ENCODE measurements around the gene C1orf50.

Gene C1orf50

DNA sequence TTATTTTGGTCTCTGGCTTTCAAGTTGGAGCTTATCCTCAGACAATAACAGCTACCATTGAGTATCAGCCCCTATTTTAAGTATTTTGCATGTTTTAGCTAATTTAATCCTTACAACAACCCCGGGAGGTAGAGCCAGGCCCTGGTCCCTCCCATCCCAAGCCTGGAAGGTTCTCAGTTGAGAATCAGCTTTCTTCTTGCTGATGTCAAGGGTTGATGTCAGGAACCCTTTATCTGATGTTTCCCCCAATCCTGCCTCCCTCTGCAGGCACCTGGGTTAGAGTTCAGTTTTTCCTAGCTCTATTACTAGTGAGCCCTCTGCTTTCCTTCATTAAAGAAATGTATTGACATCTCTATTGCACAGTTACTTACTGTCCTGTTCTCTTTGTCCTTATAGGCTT is 53.8 kb downstream of the C1orf50 start:
- H3K9me3 Mint-ChIP-seq: no peaks in the 10 kb centered on the region
- H3K27me3 Mint-ChIP-seq (ENCODE audit: low read depth): peaks cover 5% of the 10 kb centered on the region
- H3K36me3 Mint-ChIP-seq (ENCODE audit: low read depth): peaks cover 5% of the 10 kb centered on the region
- peaks cover 17% of the 10 kb centered on the region for H3K4me1 Mint-ChIP-seq (ENCODE audit: low read depth)
- no peak overlapping the region for H3K4me3 Mint-ChIP-seq
- no peak overlapping the region for H3K27ac Mint-ChIP-seq

- Mint-ChIP-seq H3K4me1 (ENCODE audit: low read depth) (peaks cover 12% of the 10 kb centered on the region), H3K27me3 (ENCODE audit: low read depth) (peaks cover 5% of the 10 kb centered on the region), H3K36me3 (ENCODE audit: low read depth) (peaks cover 2% of the 10 kb centered on the region), H3K27ac (no peak overlapping the region), H3K4me3 (no peak overlapping the region), H3K9me3 (no peaks in the 10 kb centered on the region)
These were observed 54.6 kb downstream of the C1orf50 start for GRCh38 chr1:42821690-42822089.

- peaks cover 5% of the 10 kb centered on the region for H3K27me3 Mint-ChIP-seq (ENCODE audit: low read depth)
- no peak overlapping the region for H3K27ac Mint-ChIP-seq
- H3K4me3 Mint-ChIP-seq: no peak overlapping the region
- H3K9me3 Mint-ChIP-seq: no peaks in the 10 kb centered on the region
- peaks cover 2% of the 10 kb centered on the region for H3K36me3 Mint-ChIP-seq (ENCODE audit: low read depth)
- peaks cover 7% of the 10 kb centered on the region for H3K4me1 Mint-ChIP-seq (ENCODE audit: low read depth)
These were observed 55.8 kb downstream of the C1orf50 start for GRCh38 chr1:42822800-42823392.

GRCh38 chr1:42824481-42825035 is 57.5 kb downstream of the C1orf50 start:
- Mint-ChIP-seq H3K27me3 (ENCODE audit: low read depth) (no peaks in the 10 kb centered on the region), H3K4me1 (ENCODE audit: low read depth) (peaks cover 4% of the 10 kb centered on the region), H3K36me3 (ENCODE audit: low read depth) (no peaks in the 10 kb centered on the region), H3K4me3 (no peak overlapping the region), H3K27ac (no peak overlapping the region), H3K9me3 (no peaks in the 10 kb centered on the region)

DNA sequence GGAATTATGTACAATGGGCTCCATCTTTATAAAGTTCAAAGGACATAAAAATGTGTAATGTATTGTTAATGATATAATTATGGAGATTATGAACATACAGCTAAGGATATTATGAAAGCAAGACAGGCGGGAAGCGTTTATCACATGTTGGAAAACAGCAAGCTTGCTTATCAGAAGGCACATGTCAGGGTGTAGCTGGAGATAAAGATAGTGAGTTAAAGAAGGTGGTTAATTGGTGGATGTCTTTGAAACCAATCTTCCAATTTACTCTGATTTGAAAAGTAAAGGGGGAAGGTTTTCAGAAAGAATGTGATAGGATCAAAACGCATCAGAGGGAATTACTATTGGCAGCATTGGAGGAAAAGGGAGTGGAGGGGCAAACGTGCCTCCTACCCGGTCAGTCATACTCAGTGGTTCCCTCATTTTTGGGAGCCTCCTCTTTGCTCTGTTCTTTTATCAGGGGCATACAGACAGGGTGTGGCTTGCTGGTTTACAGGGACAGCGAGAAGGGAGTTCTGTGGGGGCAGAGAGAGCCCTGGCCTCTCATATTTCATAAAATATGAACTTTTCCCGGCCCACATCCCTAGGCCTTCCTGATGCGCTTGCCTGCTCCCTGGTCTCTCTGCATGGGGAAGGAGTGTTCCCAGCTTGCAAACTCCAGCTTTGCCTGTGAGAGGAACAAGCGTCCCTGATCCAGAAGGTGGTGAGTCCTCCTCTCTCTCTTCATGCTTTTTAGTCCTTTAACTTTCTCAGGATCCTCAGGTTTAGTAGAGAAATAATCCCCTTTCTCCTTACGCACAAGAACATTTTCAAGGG is 58.2 kb downstream of the C1orf50 start:
- no peaks in the 10 kb centered on the region for H3K9me3 Mint-ChIP-seq
- no peaks in the 10 kb centered on the region for H3K36me3 Mint-ChIP-seq (ENCODE audit: low read depth)
- peaks cover 4% of the 10 kb centered on the region for H3K4me1 Mint-ChIP-seq (ENCODE audit: low read depth)
- H3K27me3 Mint-ChIP-seq (ENCODE audit: low read depth): no peaks in the 10 kb centered on the region
- H3K27ac Mint-ChIP-seq: no peak overlapping the region
- no peak overlapping the region for H3K4me3 Mint-ChIP-seq

All from T-helper 1 cell treated with Interleukin-12 subunit alpha and Interleukin-12 subunit beta and Interleukin-4 antibody, amounts not matched to agents 30 μg/mL and 1 μg/mL, for 36 hours (primary cell).